ENCODE data around the gene STX10.

DNA sequence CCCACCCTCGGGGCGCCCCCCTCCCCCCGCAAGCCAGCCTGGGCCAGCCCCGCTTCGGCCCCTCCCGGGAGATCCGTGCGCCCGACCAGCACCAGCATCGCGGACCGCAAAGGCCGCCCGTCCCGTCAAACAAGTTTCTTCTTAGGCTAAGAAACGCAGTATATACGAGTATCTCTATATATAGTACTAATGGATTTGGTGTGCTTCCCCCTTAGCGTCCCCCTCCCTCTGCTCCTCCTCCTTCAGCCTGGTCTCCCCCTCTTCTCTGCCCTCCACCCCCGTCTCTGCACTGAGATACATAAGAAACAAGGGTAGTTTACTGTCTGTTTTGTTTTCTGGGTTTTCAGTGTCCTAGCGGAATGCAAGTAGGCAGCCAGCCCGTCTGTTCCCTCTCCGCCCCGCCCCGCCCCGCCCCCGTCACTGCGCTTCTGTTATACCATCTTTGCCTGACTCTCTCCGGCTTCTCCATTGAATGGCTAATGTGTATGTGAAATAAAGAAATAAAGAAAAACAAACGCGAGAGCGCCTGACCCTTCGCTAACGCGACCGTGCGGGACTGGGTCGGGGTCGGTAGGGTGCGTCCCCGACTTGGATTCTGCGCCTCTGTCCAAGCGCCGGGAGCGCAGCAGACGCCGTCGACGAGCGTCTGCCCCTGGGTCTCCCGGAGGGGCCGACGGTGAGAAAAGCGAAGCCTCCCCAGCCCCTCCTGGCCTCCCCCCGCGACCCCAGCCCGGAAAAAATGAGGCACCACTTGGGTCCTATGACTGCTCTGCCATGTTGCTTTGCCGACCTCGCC is 51.7 kb downstream of the STX10 start:
- TF ChIP-seq ZNF263 (CRISPR knock-in tag; IDR thresholded peaks at IDR 0.05; ENCODE audit: low read depth) (no peak), GABPB1 (CRISPR knock-in tag; IDR thresholded peaks at IDR 0.05) (no peak), HMGA2 (CRISPR knock-in tag; IDR thresholded peaks at IDR 0.05) (no peak), ZNF138 (CRISPR knock-in tag; conservative IDR thresholded peaks at IDR 0.05) (no peak), JUN (CRISPR knock-in tag; IDR thresholded peaks at IDR 0.05) (no peak), SP1 (CRISPR knock-in tag; conservative IDR thresholded peaks at IDR 0.05) (no peak)
- TF ChIP-seq, protein P1, sequence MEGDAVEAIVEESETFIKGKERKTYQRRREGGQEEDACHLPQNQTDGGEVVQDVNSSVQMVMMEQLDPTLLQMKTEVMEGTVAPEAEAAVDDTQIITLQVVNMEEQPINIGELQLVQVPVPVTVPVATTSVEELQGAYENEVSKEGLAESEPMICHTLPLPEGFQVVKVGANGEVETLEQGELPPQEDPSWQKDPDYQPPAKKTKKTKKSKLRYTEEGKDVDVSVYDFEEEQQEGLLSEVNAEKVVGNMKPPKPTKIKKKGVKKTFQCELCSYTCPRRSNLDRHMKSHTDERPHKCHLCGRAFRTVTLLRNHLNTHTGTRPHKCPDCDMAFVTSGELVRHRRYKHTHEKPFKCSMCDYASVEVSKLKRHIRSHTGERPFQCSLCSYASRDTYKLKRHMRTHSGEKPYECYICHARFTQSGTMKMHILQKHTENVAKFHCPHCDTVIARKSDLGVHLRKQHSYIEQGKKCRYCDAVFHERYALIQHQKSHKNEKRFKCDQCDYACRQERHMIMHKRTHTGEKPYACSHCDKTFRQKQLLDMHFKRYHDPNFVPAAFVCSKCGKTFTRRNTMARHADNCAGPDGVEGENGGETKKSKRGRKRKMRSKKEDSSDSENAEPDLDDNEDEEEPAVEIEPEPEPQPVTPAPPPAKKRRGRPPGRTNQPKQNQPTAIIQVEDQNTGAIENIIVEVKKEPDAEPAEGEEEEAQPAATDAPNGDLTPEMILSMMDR (IDR thresholded peaks at IDR 0.05): no peak
- TF ChIP-seq, protein P2, sequence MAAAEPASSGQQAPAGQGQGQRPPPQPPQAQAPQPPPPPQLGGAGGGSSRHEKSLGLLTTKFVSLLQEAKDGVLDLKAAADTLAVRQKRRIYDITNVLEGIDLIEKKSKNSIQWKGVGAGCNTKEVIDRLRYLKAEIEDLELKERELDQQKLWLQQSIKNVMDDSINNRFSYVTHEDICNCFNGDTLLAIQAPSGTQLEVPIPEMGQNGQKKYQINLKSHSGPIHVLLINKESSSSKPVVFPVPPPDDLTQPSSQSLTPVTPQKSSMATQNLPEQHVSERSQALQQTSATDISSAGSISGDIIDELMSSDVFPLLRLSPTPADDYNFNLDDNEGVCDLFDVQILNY (CRISPR knock-in tag; IDR thresholded peaks at IDR 0.05): no peak
- TF ChIP-seq, protein P3, sequence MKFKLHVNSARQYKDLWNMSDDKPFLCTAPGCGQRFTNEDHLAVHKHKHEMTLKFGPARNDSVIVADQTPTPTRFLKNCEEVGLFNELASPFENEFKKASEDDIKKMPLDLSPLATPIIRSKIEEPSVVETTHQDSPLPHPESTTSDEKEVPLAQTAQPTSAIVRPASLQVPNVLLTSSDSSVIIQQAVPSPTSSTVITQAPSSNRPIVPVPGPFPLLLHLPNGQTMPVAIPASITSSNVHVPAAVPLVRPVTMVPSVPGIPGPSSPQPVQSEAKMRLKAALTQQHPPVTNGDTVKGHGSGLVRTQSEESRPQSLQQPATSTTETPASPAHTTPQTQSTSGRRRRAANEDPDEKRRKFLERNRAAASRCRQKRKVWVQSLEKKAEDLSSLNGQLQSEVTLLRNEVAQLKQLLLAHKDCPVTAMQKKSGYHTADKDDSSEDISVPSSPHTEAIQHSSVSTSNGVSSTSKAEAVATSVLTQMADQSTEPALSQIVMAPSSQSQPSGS (CRISPR knock-in tag; IDR thresholded peaks at IDR 0.05; ENCODE audit: borderline replicate concordance, low read depth): no peak
- TF ChIP-seq, protein P4, sequence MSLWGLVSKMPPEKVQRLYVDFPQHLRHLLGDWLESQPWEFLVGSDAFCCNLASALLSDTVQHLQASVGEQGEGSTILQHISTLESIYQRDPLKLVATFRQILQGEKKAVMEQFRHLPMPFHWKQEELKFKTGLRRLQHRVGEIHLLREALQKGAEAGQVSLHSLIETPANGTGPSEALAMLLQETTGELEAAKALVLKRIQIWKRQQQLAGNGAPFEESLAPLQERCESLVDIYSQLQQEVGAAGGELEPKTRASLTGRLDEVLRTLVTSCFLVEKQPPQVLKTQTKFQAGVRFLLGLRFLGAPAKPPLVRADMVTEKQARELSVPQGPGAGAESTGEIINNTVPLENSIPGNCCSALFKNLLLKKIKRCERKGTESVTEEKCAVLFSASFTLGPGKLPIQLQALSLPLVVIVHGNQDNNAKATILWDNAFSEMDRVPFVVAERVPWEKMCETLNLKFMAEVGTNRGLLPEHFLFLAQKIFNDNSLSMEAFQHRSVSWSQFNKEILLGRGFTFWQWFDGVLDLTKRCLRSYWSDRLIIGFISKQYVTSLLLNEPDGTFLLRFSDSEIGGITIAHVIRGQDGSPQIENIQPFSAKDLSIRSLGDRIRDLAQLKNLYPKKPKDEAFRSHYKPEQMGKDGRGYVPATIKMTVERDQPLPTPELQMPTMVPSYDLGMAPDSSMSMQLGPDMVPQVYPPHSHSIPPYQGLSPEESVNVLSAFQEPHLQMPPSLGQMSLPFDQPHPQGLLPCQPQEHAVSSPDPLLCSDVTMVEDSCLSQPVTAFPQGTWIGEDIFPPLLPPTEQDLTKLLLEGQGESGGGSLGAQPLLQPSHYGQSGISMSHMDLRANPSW (CRISPR knock-in tag; conservative IDR thresholded peaks at IDR 0.05; ENCODE audit: low read depth): no peak
- TF ChIP-seq, protein P5, sequence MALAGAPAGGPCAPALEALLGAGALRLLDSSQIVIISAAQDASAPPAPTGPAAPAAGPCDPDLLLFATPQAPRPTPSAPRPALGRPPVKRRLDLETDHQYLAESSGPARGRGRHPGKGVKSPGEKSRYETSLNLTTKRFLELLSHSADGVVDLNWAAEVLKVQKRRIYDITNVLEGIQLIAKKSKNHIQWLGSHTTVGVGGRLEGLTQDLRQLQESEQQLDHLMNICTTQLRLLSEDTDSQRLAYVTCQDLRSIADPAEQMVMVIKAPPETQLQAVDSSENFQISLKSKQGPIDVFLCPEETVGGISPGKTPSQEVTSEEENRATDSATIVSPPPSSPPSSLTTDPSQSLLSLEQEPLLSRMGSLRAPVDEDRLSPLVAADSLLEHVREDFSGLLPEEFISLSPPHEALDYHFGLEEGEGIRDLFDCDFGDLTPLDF (CRISPR knock-in tag; IDR thresholded peaks at IDR 0.05): no peak
- TF ChIP-seq, protein P6, sequence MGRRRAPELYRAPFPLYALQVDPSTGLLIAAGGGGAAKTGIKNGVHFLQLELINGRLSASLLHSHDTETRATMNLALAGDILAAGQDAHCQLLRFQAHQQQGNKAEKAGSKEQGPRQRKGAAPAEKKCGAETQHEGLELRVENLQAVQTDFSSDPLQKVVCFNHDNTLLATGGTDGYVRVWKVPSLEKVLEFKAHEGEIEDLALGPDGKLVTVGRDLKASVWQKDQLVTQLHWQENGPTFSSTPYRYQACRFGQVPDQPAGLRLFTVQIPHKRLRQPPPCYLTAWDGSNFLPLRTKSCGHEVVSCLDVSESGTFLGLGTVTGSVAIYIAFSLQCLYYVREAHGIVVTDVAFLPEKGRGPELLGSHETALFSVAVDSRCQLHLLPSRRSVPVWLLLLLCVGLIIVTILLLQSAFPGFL (CRISPR knock-in tag; IDR thresholded peaks at IDR 0.05; ENCODE audit: borderline replicate concordance): no peak

All from WTC11 (cell line).